ENCODE measurements around the gene SIL1. TPM values are rescaled to one million over a fixed set of nuclear protein-coding genes. Genes with fewer than 3 reads are reported as not detected.

The SIL1 gene
- total RNA-seq, 1 experiment from 2014 or later = 22.0 TPM

- Histone ChIP-seq H3K9me3 (ENCODE audit: low read depth, low read length, poor library complexity, severe bottlenecking) (no peaks in the 10 kb centered on the region), H3K4me3 (ENCODE audit: low read depth, low read length, poor library complexity, severe bottlenecking) (no peak overlapping the region), H3K36me3 (ENCODE audit: insufficient read depth, low read length, poor library complexity, severe bottlenecking) (no peaks in the 10 kb centered on the region), H3K27ac (ENCODE audit: low read depth, low read length, poor library complexity, severe bottlenecking) (no peak overlapping the region), H3K4me1 (ENCODE audit: insufficient read depth, low read length, poor library complexity, severe bottlenecking) (peaks cover 18% of the 10 kb centered on the region), H3K27me3 (replicated peaks; ENCODE audit: insufficient read depth, low read depth, low read length, poor library complexity) (no peaks in the 10 kb centered on the region)
- no peak for DNase-seq (ENCODE audit: low spot score)
- TF ChIP-seq EZH2 (IDR thresholded peaks at IDR 0.05; ENCODE audit: borderline replicate concordance, low read depth, low read length, poor library complexity, severe bottlenecking) (no peak), CTCF (conservative IDR thresholded peaks at IDR 0.05; ENCODE audit: low read depth, low read length) (no peak)
- intact Hi-C loops (cut with micrococcal nuclease; ENCODE audit: unreplicated experiment) = no loop called here
- BruUV-seq (replicated peaks) = no TSS peak
- ChIA-PET CTCF (no interaction called here), POLR2A (ENCODE audit: low non-redundant PET) (no interaction called here)
Observed at GRCh38 chr5:139052975-139053374, 145.2 kb downstream of the SIL1 start.

- Histone ChIP-seq H3K9me3 (ENCODE audit: low read depth, low read length, poor library complexity, severe bottlenecking) (no peaks in the 10 kb centered on the region), H3K36me3 (ENCODE audit: insufficient read depth, low read length, poor library complexity, severe bottlenecking) (no peaks in the 10 kb centered on the region), H3K4me3 (ENCODE audit: low read depth, low read length, poor library complexity, severe bottlenecking) (no peak overlapping the region), H3K4me1 (ENCODE audit: insufficient read depth, low read length, poor library complexity, severe bottlenecking) (peaks cover 18% of the 10 kb centered on the region), H3K27ac (ENCODE audit: low read depth, low read length, poor library complexity, severe bottlenecking) (no peak overlapping the region), H3K27me3 (replicated peaks; ENCODE audit: insufficient read depth, low read depth, low read length, poor library complexity) (no peaks in the 10 kb centered on the region)
- TF ChIP-seq EZH2 (IDR thresholded peaks at IDR 0.05; ENCODE audit: borderline replicate concordance, low read depth, low read length, poor library complexity, severe bottlenecking) (no peak), CTCF (conservative IDR thresholded peaks at IDR 0.05; ENCODE audit: low read depth, low read length) (no peak)
- no TSS peak for BruUV-seq (replicated peaks)
- POLR2A ChIA-PET (ENCODE audit: low non-redundant PET) = interaction anchor here (0.5 kb wide), 1 partner anchor 140 kb away, joined by 3 read pairs; no protein-coding TSS in a partner anchor
- CTCF ChIA-PET = no interaction called here
- DNase-seq (ENCODE audit: low spot score) = no peak
- intact Hi-C loops (cut with micrococcal nuclease; ENCODE audit: unreplicated experiment) = no loop called here
Observed at GRCh38 chr5:139051392-139051791, 146.8 kb downstream of the SIL1 start.

- CTCF ChIA-PET = no interaction called here
- Histone ChIP-seq H3K27ac (ENCODE audit: low read depth, low read length, poor library complexity, severe bottlenecking) (peak overlapping the region; percentile 20), H3K4me3 (ENCODE audit: low read depth, low read length, poor library complexity, severe bottlenecking) (no peak overlapping the region), H3K27me3 (replicated peaks; ENCODE audit: insufficient read depth, low read depth, low read length, poor library complexity) (no peaks in the 10 kb centered on the region), H3K4me1 (ENCODE audit: insufficient read depth, low read length, poor library complexity, severe bottlenecking) (peaks cover 18% of the 10 kb centered on the region), H3K36me3 (ENCODE audit: insufficient read depth, low read length, poor library complexity, severe bottlenecking) (no peaks in the 10 kb centered on the region), H3K9me3 (ENCODE audit: low read depth, low read length, poor library complexity, severe bottlenecking) (no peaks in the 10 kb centered on the region)
- DNase-seq (ENCODE audit: low spot score) = peak; percentile 22
- BruUV-seq (replicated peaks) = no TSS peak
- intact Hi-C loops (cut with micrococcal nuclease; ENCODE audit: unreplicated experiment) = no loop called here
- POLR2A ChIA-PET (ENCODE audit: low non-redundant PET) = no interaction called here
- TF ChIP-seq CTCF (conservative IDR thresholded peaks at IDR 0.05; ENCODE audit: low read depth, low read length) (no peak), EZH2 (IDR thresholded peaks at IDR 0.05; ENCODE audit: borderline replicate concordance, low read depth, low read length, poor library complexity, severe bottlenecking) (no peak)
Observed at GRCh38 chr5:139050432-139050831, 147.7 kb downstream of the SIL1 start.
